HG03066 (cell line): ENCODE results near the gene ARHGAP9.

ENCODE experiments used
- ATAC-seq: cut with Tn5 transposase; IDR thresholded peaks from one replicate; pipeline ENCODE4 v1.9.1; 2021; ENCODE audit warnings: low read depth; ENCODE audit not compliant: unreplicated experiment

Gene ARHGAP9

GRCh38 chr12:57479376-57480115 is at the start of gene ARHGAP9:
ARHGAP9 (minus strand) TSS chr12:57479866; CDS start chr12:57479406, 460 bp downstream.
- ATAC-seq, result no peak

- ATAC-seq, result no peak
These were observed 49.3 kb upstream of the ARHGAP9 start for GRCh38 chr12:57528831-57529555.

GRCh38 chr12:57528176-57528575 is 48.5 kb upstream of the ARHGAP9 start:
- ATAC-seq, result no peak

GRCh38 chr12:57527184-57527583 is 47.5 kb upstream of the ARHGAP9 start:
- ATAC-seq, result no peak

- ATAC-seq, result no peak
These were observed 46.9 kb upstream of the ARHGAP9 start for GRCh38 chr12:57526477-57527126.

GRCh38 chr12:57525615-57526383 is 46.1 kb upstream of the ARHGAP9 start:
- ATAC-seq, result no peak

- ATAC-seq, result no peak
These were observed 45.3 kb upstream of the ARHGAP9 start for GRCh38 chr12:57524814-57525614.

GRCh38 chr12:57523706-57524614 is 44.3 kb upstream of the ARHGAP9 start:
- ATAC-seq, result no peak

GRCh38 chr12:57522887-57523705 is 43.4 kb upstream of the ARHGAP9 start:
- no peak for ATAC-seq

GRCh38 chr12:57522011-57522886 is 42.6 kb upstream of the ARHGAP9 start, which contains the start of gene MBD6:
MBD6 (plus strand) TSS chr12:57522824; CDS start chr12:57524304, 1,480 bp downstream.
- peak; percentile 38 for ATAC-seq

GRCh38 chr12:57521525-57522010 is 41.9 kb upstream of the ARHGAP9 start:
- no peak for ATAC-seq

- peak; percentile 72 for ATAC-seq
These were observed 40.6 kb upstream of the ARHGAP9 start, which contains the start of gene DDIT3 for GRCh38 chr12:57520053-57520818. DDIT3 (minus strand) TSS chr12:57520514; CDS start chr12:57517406, 3,108 bp downstream.

- peak; percentile 6 for ATAC-seq
These were observed 40.1 kb upstream of the ARHGAP9 start for GRCh38 chr12:57519796-57520052.

GRCh38 chr12:57518920-57519795 is 39.5 kb upstream of the ARHGAP9 start:
- ATAC-seq, result no peak

- ATAC-seq, result no peak
These were observed 38.7 kb upstream of the ARHGAP9 start for GRCh38 chr12:57518176-57518919.
